Fibroblast of lung (primary cell): ENCODE data around the gene ZNF581. TPM values are rescaled to one million over a fixed set of nuclear protein-coding genes. Genes with fewer than 3 reads are reported as not detected.

ENCODE experiments used
- DNase-seq, 2 donors: peaks; one replicate each; pipeline versions ENCODE4 v3.0.0 to v3.0.0-alpha.2; 2010; ENCODE audit warnings: low read depth in 2 of 2
- H2AFZ ChIP-seq: 2 replicates; pipeline ENCODE4 v1.5.1; 2012; ENCODE audit warnings: low read length, control low read depth, inconsistent platforms
- H3K27ac ChIP-seq: 2 replicates; pipeline ENCODE4 v1.5.1; 2011; ENCODE audit warnings: low read length, control low read depth; ENCODE audit not compliant: insufficient read depth
- H3K27me3 ChIP-seq: 2 replicates; pipeline ENCODE4 v1.5.1; 2011; ENCODE audit warnings: mild to moderate bottlenecking, low read length; ENCODE audit not compliant: control insufficient read depth, insufficient read depth
- H3K36me3 ChIP-seq: 2 replicates; pipeline ENCODE4 v1.5.1; 2011; ENCODE audit warnings: low read length; ENCODE audit not compliant: control insufficient read depth, insufficient read depth
- H3K4me1 ChIP-seq: 2 replicates; pipeline ENCODE4 v1.5.1; 2011; ENCODE audit warnings: low read length; ENCODE audit not compliant: control insufficient read depth, insufficient read depth; ENCODE audit errors: extremely low read depth
- H3K4me2 ChIP-seq: 2 replicates; pipeline ENCODE4 v1.5.1; 2011; ENCODE audit warnings: low read length, control low read depth; ENCODE audit not compliant: insufficient read depth; ENCODE audit errors: extremely low read depth
- H3K4me3 ChIP-seq, 4 experiments: fragments of 200-600 bp in 1 of 4; sonication (generic) in 1 of 4; replicated peaks in 1 of 4; 2 replicates each; pipeline ENCODE4 v1.5.1; 2011 to 2016; ENCODE audit warnings: low read length in 4 of 4, low read depth in 3 of 4, mild to moderate bottlenecking in 3 of 4, control low read depth in 2 of 4, inconsistent platforms in 1 of 4, mixed read lengths in 1 of 4; ENCODE audit not compliant: insufficient read depth in 1 of 4; ENCODE audit errors: control extremely low read depth in 1 of 4
- H3K79me2 ChIP-seq: 2 replicates; pipeline ENCODE4 v1.5.1; 2012; ENCODE audit warnings: mild to moderate bottlenecking, low read length, inconsistent platforms; ENCODE audit not compliant: control insufficient read depth, insufficient read depth
- H3K9ac ChIP-seq: 2 replicates; pipeline ENCODE4 v1.5.1; 2011; ENCODE audit warnings: mild to moderate bottlenecking, low read length, control low read depth; ENCODE audit not compliant: insufficient read depth
- H3K9me3 ChIP-seq: 2 replicates; pipeline ENCODE4 v1.5.1; 2012; ENCODE audit warnings: low read depth, low read length; ENCODE audit not compliant: control insufficient read depth, insufficient read depth
- H4K20me1 ChIP-seq: 2 replicates; pipeline ENCODE4 v1.5.1; 2011; ENCODE audit warnings: low read length; ENCODE audit not compliant: control insufficient read depth, insufficient read depth; ENCODE audit errors: extremely low read depth
- CTCF ChIP-seq, 2 donors: IDR thresholded peaks in 1 of 2; conservative IDR thresholded peaks in 1 of 2; 1 replicate in 1 of 2; 2 replicates in 1 of 2; pipeline ENCODE4 v1.5.1; 2011 to 2012; ENCODE audit warnings: low read length in 2 of 2, control low read depth in 1 of 2, inconsistent platforms in 1 of 2, low read depth in 1 of 2, mild to moderate bottlenecking in 1 of 2
- EZH2 ChIP-seq: IDR thresholded peaks from 2 replicates; pipeline ENCODE4 v1.5.1; 2012; ENCODE audit warnings: low read length, control low read depth, mild to moderate bottlenecking; ENCODE audit errors: missing control alignments
- polyA plus RNA-seq, 2 donors: library from polyadenylated mRNA; depleted of rRNA in 1 of 2; stranded (reverse) in 1 of 2; unstranded in 1 of 2; fragments of >200 nt; gene quantifications; 2 replicates each; pipeline ENCODE4 v1.2.1, GENCODE V29; 2011 to 2012; ENCODE audit warnings: missing spikeins in 1 of 2
- total RNA-seq: library from RNA; depleted of rRNA; stranded (reverse); fragments of >200 nt; gene quantifications from 2 replicates; pipeline ENCODE4 v1.2.1, GENCODE V29; 2014

The ZNF581 gene
- total and polyA plus RNA-seq, 2 donors (not counting 1 experiment from before 2014, with no cell fraction given), result 9.2 to 33.4 TPM

- peaks cover 27% of the 10 kb centered on the region for H3K36me3 ChIP-seq
- peaks cover 5% of the 10 kb centered on the region for H3K4me1 ChIP-seq
- H3K9me3 ChIP-seq, result no peaks in the 10 kb centered on the region
- no peak overlapping the region for H3K4me2 ChIP-seq
- no peak for DNase-seq
- no peak overlapping the region for H3K9ac ChIP-seq
- H3K27me3 ChIP-seq, result no peaks in the 10 kb centered on the region
- no peak for TF ChIP-seq EZH2
- no peak for TF ChIP-seq CTCF (conservative IDR thresholded peaks at IDR 0.05 in 1 of 2, IDR thresholded peaks at IDR 0.05 in 1 of 2; ENCODE audit: low read depth in 1 of 2, low read length in 2 of 2)
- no peak overlapping the region for H3K27ac ChIP-seq
- peaks cover 2% of the 10 kb centered on the region for H4K20me1 ChIP-seq
- peaks cover 55% of the 10 kb centered on the region for H3K79me2 ChIP-seq
- no peak overlapping the region for H2AFZ ChIP-seq
- no peak overlapping the region for H3K4me3 ChIP-seq
These were observed 41.7 kb downstream of the ZNF581 start for GRCh38 chr19:55684946-55685681.

DNA sequence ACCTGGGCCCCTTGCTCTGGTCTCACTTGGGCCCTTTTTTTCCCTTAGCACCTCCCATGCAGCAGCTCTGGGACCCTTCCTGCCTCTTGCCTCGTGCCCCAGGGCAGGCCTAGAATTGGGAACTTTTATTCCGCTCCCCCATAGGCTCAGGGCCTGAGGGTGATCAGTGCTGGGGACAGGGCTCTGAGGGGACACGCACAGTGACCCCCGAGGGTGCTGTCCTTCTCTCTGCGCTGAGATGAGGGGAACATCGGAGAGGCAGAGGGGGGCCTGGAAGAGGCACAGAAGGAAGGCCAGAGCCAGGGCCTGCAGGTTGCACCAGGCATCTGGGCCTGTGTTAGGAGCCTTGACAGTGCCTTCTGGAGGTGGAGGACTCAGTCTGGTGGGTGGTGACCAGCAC, 42.3 kb downstream of the ZNF581 start:
- H3K36me3 ChIP-seq, result peaks cover 32% of the 10 kb centered on the region

More for the DNA sequence above, 42.3 kb downstream of the ZNF581 start:
- DNase-seq, result no peak
- H3K4me1 ChIP-seq, result peaks cover 3% of the 10 kb centered on the region
- H2AFZ ChIP-seq, result no peak overlapping the region
- H3K9me3 ChIP-seq, result no peaks in the 10 kb centered on the region
- H3K27me3 ChIP-seq, result no peaks in the 10 kb centered on the region
- TF ChIP-seq CTCF (conservative IDR thresholded peaks at IDR 0.05 in 1 of 2, IDR thresholded peaks at IDR 0.05 in 1 of 2; ENCODE audit: low read depth in 1 of 2, low read length in 2 of 2), result no peak
- TF ChIP-seq EZH2, result no peak
- peaks cover under 1% of the 10 kb centered on the region for H4K20me1 ChIP-seq
- H3K4me3 ChIP-seq, result no peak overlapping the region
- H3K4me2 ChIP-seq, result no peak overlapping the region
- no peak overlapping the region for H3K27ac ChIP-seq
- peaks cover 48% of the 10 kb centered on the region for H3K79me2 ChIP-seq
- no peak overlapping the region for H3K9ac ChIP-seq
